DND-41 (cell line): ENCODE measurements around the gene IL6R.
"Not testable (repeated sequence)": the region's sequence is repeated elsewhere in the genome, so short reads cannot be mapped to it uniquely, and the experiment has no call there.

Source experiments
- ATAC-seq: fragments of 200-7000 bp; cut with Tn5 transposase; 3 replicates; pipeline ENCODE4 v1.9.1; 2021; ENCODE audit warnings: low read depth; ENCODE audit not compliant: insufficient read depth
- DNase-seq: peaks from one replicate; pipeline ENCODE4 v3.0.0-alpha.2; 2020
- H2AFZ ChIP-seq: 2 replicates; pipeline ENCODE4 v1.6.0; 2012; ENCODE audit warnings: low read depth, low read length
- H3K27ac ChIP-seq: 2 replicates; pipeline ENCODE4 v1.5.1; 2012; ENCODE audit warnings: low read length, inconsistent platforms
- H3K27me3 ChIP-seq: fragments of 200-600 bp; sonication (generic); 2 replicates; pipeline ENCODE4 v1.6.0; 2012; ENCODE audit warnings: low read length, mild to moderate bottlenecking, inconsistent platforms; ENCODE audit not compliant: insufficient read depth, poor library complexity
- H3K36me3 ChIP-seq: 2 replicates; pipeline ENCODE4 v1.5.1; 2012; ENCODE audit warnings: low read length, inconsistent platforms; ENCODE audit not compliant: insufficient read depth
- H3K4me1 ChIP-seq: 2 replicates; pipeline ENCODE4 v1.5.1; 2012; ENCODE audit warnings: mild to moderate bottlenecking, low read length; ENCODE audit not compliant: insufficient read depth
- H3K4me2 ChIP-seq: 2 replicates; pipeline ENCODE4 v1.6.0; 2012; ENCODE audit warnings: mild to moderate bottlenecking, moderate library complexity, low read length, inconsistent platforms; ENCODE audit not compliant: insufficient read depth
- H3K4me3 ChIP-seq, 2 experiments: fragments of 200-600 bp in 1 of 2; shearing (Covaris generic) in 1 of 2; 2 replicates each; pipeline ENCODE4 v1.5.1; 2012 to 2016; ENCODE audit warnings: inconsistent platforms in 2 of 2, low read length in 2 of 2, mild to moderate bottlenecking in 2 of 2, low read depth in 1 of 2, moderate library complexity in 1 of 2
- H3K79me2 ChIP-seq: 2 replicates; pipeline ENCODE4 v1.6.0; 2012; ENCODE audit warnings: low read length, inconsistent platforms; ENCODE audit not compliant: insufficient read depth
- H3K9ac ChIP-seq: 2 replicates; pipeline ENCODE4 v1.6.0; 2012; ENCODE audit warnings: low read depth, mild to moderate bottlenecking, inconsistent platforms, low read length, moderate library complexity
- H3K9me3 ChIP-seq: 2 replicates; pipeline ENCODE4 v1.5.1; 2012; ENCODE audit warnings: low read length, moderate library complexity, mild to moderate bottlenecking, inconsistent platforms; ENCODE audit not compliant: insufficient read depth, severe bottlenecking
- H4K20me1 ChIP-seq: 2 replicates; pipeline ENCODE4 v1.6.0; 2012; ENCODE audit warnings: low read length; ENCODE audit not compliant: insufficient read depth
- EZH2 ChIP-seq: IDR thresholded peaks from 3 replicates; pipeline ENCODE4 v1.6.1; 2012; ENCODE audit warnings: borderline replicate concordance, low read depth, mild to moderate bottlenecking, moderate library complexity, low read length, inconsistent platforms; ENCODE audit not compliant: severe bottlenecking
- TF ChIP-seq, protein P1 (sequence below): IDR thresholded peaks from 2 replicates; pipeline ENCODE4 v1.5.1; 2012; ENCODE audit warnings: borderline replicate concordance, low read length, moderate library complexity, mild to moderate bottlenecking; ENCODE audit not compliant: poor library complexity, severe bottlenecking; ENCODE audit errors: extremely low read depth

The IL6R gene

DNA sequence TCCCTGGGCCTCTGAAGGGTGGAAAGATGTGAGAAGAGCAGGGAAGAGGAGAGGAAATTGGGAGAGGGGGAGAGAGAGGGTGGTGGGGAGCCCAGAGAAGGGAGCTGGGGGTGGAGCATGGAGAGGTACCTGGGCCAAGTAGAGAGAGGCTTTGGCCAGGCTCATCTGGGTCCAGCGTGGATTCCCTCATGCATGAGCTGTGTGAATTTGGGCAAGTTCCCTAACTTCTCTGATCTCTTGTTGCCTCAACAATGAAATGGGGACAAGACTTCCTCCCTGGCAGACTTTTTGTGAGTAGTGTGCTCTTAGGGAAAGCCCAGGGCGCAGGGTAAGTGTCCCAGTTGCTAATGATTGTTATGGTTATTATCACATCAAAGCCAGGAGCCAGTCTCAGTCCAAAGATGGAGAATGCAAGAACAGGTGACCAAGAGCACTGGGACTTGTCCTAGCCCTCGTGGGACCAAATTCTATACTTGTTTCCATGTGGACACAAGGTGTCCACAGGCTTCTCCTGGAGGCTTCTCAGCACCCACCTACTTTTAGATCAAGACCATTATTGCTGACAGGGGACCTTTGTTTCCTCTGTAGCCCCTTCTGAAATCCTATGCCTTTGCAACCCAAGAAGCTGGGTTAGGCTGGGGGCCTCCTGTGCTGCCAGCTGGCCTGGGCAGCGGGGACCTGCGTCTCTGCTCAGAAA, 13.9 kb downstream of the IL6R start:
- Histone ChIP-seq H3K4me1 (no peaks in the 10 kb centered on the region), H3K4me2 (no peak overlapping the region), H3K27ac (no peak overlapping the region), H3K9ac (no peak overlapping the region), H3K27me3 (peaks cover 14% of the 10 kb centered on the region), H3K36me3 (no peaks in the 10 kb centered on the region), H4K20me1 (no peaks in the 10 kb centered on the region), H3K79me2 (no peaks in the 10 kb centered on the region), H3K4me3 (no peak overlapping the region), H2AFZ (no peak overlapping the region), H3K9me3 (no peaks in the 10 kb centered on the region)
- DNase-seq (no peak), ATAC-seq (no peak)
- TF ChIP-seq, protein P1, sequence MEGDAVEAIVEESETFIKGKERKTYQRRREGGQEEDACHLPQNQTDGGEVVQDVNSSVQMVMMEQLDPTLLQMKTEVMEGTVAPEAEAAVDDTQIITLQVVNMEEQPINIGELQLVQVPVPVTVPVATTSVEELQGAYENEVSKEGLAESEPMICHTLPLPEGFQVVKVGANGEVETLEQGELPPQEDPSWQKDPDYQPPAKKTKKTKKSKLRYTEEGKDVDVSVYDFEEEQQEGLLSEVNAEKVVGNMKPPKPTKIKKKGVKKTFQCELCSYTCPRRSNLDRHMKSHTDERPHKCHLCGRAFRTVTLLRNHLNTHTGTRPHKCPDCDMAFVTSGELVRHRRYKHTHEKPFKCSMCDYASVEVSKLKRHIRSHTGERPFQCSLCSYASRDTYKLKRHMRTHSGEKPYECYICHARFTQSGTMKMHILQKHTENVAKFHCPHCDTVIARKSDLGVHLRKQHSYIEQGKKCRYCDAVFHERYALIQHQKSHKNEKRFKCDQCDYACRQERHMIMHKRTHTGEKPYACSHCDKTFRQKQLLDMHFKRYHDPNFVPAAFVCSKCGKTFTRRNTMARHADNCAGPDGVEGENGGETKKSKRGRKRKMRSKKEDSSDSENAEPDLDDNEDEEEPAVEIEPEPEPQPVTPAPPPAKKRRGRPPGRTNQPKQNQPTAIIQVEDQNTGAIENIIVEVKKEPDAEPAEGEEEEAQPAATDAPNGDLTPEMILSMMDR: no peak
- no peak for TF ChIP-seq EZH2

DNA sequence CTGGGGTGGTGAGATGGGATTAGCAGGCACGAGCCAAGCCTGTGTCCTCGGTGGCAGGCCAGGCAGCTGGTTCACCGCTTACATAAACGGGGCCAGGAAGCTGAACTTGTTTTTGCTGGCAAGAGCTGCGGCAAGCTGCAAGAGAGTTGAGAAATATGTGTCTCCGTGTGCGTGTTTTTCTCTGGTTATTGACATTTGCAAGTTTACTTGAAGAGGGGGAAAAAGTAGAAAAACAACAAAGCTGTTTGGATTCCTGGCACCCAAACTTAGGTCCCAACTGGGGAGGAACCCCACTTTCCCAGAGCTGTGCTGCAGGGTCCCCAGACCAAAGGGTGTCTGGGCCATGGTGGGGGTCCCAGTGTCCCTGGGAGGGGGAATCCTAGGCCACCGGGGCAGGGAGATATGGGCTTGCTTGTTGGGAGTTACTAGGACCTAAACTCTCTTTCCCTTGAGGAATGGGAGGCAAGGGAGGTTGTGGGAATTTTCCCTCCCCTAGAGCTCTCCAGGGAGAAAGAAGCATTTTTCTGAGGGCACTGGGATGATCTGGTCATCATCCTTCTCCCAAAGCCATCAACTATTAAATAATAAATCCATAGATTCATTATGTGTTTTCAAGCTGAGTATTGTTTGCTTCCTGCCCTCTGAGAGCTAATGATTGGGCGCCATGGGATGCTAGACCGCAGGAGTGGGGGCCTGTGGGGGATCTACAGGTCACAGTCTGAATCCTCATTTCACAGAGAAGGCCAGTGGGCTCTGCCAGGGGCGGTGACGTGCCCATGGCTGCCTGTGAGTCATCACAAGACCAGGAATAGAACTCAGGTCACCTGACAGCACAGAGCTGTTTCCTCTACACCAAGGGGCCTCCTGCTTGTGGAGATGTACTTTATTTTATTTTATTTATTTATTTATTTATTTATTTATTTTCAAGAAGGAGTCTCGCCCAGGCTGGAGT, 14.8 kb downstream of the IL6R start:
- Histone ChIP-seq H3K4me3 (no peak overlapping the region), H3K27me3 (peaks cover 17% of the 10 kb centered on the region), H3K36me3 (no peaks in the 10 kb centered on the region), H3K4me2 (no peak overlapping the region), H3K79me2 (no peaks in the 10 kb centered on the region), H3K9ac (no peak overlapping the region), H2AFZ (no peak overlapping the region), H3K27ac (no peak overlapping the region), H3K4me1 (no peaks in the 10 kb centered on the region), H4K20me1 (no peaks in the 10 kb centered on the region), H3K9me3 (no peaks in the 10 kb centered on the region)
- DNase-seq (no peak), ATAC-seq (no peak)
- TF ChIP-seq, protein P1: no peak
- no peak for TF ChIP-seq EZH2

GRCh38 chr1:154420961-154421924, 16.1 kb downstream of the IL6R start:
- Histone ChIP-seq H3K9ac (no peak overlapping the region), H3K27me3 (peaks cover 17% of the 10 kb centered on the region), H3K36me3 (no peaks in the 10 kb centered on the region), H3K4me1 (no peaks in the 10 kb centered on the region), H2AFZ (no peak overlapping the region), H3K9me3 (no peaks in the 10 kb centered on the region), H3K79me2 (no peaks in the 10 kb centered on the region), H3K4me3 (no peak overlapping the region), H4K20me1 (no peaks in the 10 kb centered on the region), H3K27ac (no peak overlapping the region), H3K4me2 (no peak overlapping the region)
- ATAC-seq (no peak), DNase-seq (no peak)
- TF ChIP-seq EZH2: no peak
- TF ChIP-seq, protein P1: no peak

GRCh38 chr1:154422049-154422448, 16.9 kb downstream of the IL6R start:
- H3K27ac ChIP-seq, H3K4me2 ChIP-seq, H3K36me3 ChIP-seq, ATAC-seq, H3K4me3 ChIP-seq, DNase-seq, H3K4me1 ChIP-seq, H3K9ac ChIP-seq, H3K79me2 ChIP-seq, H2AFZ ChIP-seq, H3K9me3 ChIP-seq, H4K20me1 ChIP-seq: not testable (repeated sequence)
- peaks cover 16% of the 10 kb centered on the region for H3K27me3 ChIP-seq
